GM12878 (cell line): ENCODE measurements around the gene ADGRL2. TPM values are rescaled to one million over a fixed set of nuclear protein-coding genes. Genes with fewer than 3 reads are reported as not detected.

Experiments
- ATAC-seq: fragments of 200-7000 bp; cut with Tn5 transposase; 3 replicates; pipeline ENCODE4 v1.9.1; 2020; ENCODE audit warnings: mild to moderate bottlenecking, moderate library complexity
- BruUV-seq: library from RNA; stranded (reverse); fragments of 400-500 nt; replicated peaks from 2 replicates; lab custom pipeline; 2021; lab: Mats Ljungman, UMichigan
- CTCF ChIA-PET: fragments of 300-600 bp; sonication (Branson Sonifier 250); formaldehyde crosslinking; extraction: SDS; loops from one replicate; lab custom pipeline; 2021; ENCODE audit warnings: inconsistent platforms; lab: Yijun Ruan, JAX
- POLR2A ChIA-PET: fragments of 350-600 bp; formaldehyde crosslinking; extraction: SDS; loops from one replicate; lab custom pipeline; 2021; ENCODE audit warnings: inconsistent platforms; lab: Charles Lee
- RAD21 ChIA-PET: fragments of 300-600 bp; sonication (Branson Sonifier 250); formaldehyde crosslinking; loops from one replicate; lab custom pipeline; 2023; ENCODE audit warnings: antibody characterized with exemption; ENCODE audit not compliant: unreplicated experiment; lab: Charles Lee
- SMC1A ChIA-PET: fragments of 300-600 bp; sonication (Branson Sonifier 250); formaldehyde crosslinking; loops from one replicate; lab custom pipeline; 2023; ENCODE audit not compliant: unreplicated experiment, uncharacterized antibody; lab: Charles Lee
- DNase-seq: peaks from one replicate; pipeline ENCODE4 v3.0.0-alpha.2; 2011; ENCODE audit warnings: low read depth, low spot score
- FAIRE-seq: peaks from 3 replicates; lab custom pipeline; 2011; peaks lifted over from hg19 to GRCh38; lab: Jason Lieb, UNC
- H2AFZ ChIP-seq: 2 replicates; pipeline ENCODE4 v1.6.0; 2011; ENCODE audit warnings: low read depth, low read length, control low read depth; ENCODE audit not compliant: control insufficient read depth
- H3K27ac ChIP-seq: 2 replicates; pipeline ENCODE4 v1.5.1; 2011; ENCODE audit warnings: control low read depth; ENCODE audit not compliant: control insufficient read depth, insufficient read depth
- H3K27me3 ChIP-seq, 2 experiments: replicated peaks in 1 of 2; 2 replicates each; pipeline versions ENCODE4 v1.6.0 to v1.6.1; 2011; ENCODE audit warnings: low read length in 1 of 2; ENCODE audit not compliant: control insufficient read depth in 2 of 2, insufficient read depth in 2 of 2
- H3K36me3 ChIP-seq, 2 experiments: 2 replicates each; pipeline ENCODE4 v1.5.1; 2011; ENCODE audit warnings: low read length in 1 of 2; ENCODE audit not compliant: control insufficient read depth in 2 of 2, insufficient read depth in 2 of 2
- H3K4me1 ChIP-seq: 2 replicates; pipeline ENCODE4 v1.6.1; 2011; ENCODE audit warnings: mild to moderate bottlenecking, low read length, moderate library complexity, mixed read lengths; ENCODE audit not compliant: control insufficient read depth, insufficient read depth
- H3K4me2 ChIP-seq: 2 replicates; pipeline ENCODE4 v1.6.0; 2011; ENCODE audit warnings: control low read depth; ENCODE audit not compliant: control insufficient read depth, insufficient read depth
- H3K4me3 ChIP-seq: fragments of 200-600 bp; sonication (generic); 2 replicates; pipeline ENCODE4 v1.5.1; 2016
- H3K79me2 ChIP-seq: 2 replicates; pipeline ENCODE4 v1.6.0; 2011; ENCODE audit warnings: low read length; ENCODE audit not compliant: control insufficient read depth, insufficient read depth
- H3K9ac ChIP-seq: 2 replicates; pipeline ENCODE4 v1.8.0; 2011; ENCODE audit warnings: low read length, control low read depth, mixed read lengths; ENCODE audit not compliant: control insufficient read depth, insufficient read depth
- H3K9me3 ChIP-seq: replicated peaks from 3 replicates; pipeline ENCODE4 v1.5.1; 2011; ENCODE audit warnings: mild to moderate bottlenecking, low read length; ENCODE audit not compliant: control insufficient read depth, insufficient read depth
- H4K20me1 ChIP-seq: 2 replicates; pipeline ENCODE4 v1.6.0; 2011; ENCODE audit not compliant: control insufficient read depth, insufficient read depth
- ATF2 ChIP-seq: IDR thresholded peaks from 2 replicates; pipeline ENCODE4 v1.6.1; 2012; ENCODE audit warnings: low read length, inconsistent platforms
- CBFB ChIP-seq: IDR thresholded peaks from 2 replicates; pipeline ENCODE4 v1.6.1; 2016; ENCODE audit warnings: antibody characterized with exemption, low read depth
- DPF2 ChIP-seq: fragments of 450-650 bp; IDR thresholded peaks from 2 replicates; pipeline ENCODE4 v1.6.1; 2017; ENCODE audit warnings: mild to moderate bottlenecking
- IRF5 ChIP-seq: fragments of 450-650 bp; IDR thresholded peaks from 2 replicates; pipeline ENCODE4 v1.6.1; 2017; ENCODE audit warnings: borderline replicate concordance
- JUND ChIP-seq: IDR thresholded peaks from 2 replicates; pipeline ENCODE4 v1.6.1; 2012; ENCODE audit warnings: low read depth, mild to moderate bottlenecking, low read length, improper control_type of control experiment, moderate library complexity
- MAX ChIP-seq: IDR thresholded peaks from 2 replicates; pipeline ENCODE4 v1.6.1; 2012; ENCODE audit warnings: low read depth, low read length, improper control_type of control experiment
- MTA2 ChIP-seq: fragments of 450-650 bp; IDR thresholded peaks from 2 replicates; pipeline ENCODE4 v1.6.1; 2016; ENCODE audit warnings: low read depth, mild to moderate bottlenecking, moderate library complexity
- NR2F1 ChIP-seq: fragments of 450-650 bp; conservative IDR thresholded peaks from 2 replicates; pipeline ENCODE4 v1.6.1; 2017; ENCODE audit warnings: mild to moderate bottlenecking
- POLR2AphosphoS2 ChIP-seq: IDR thresholded peaks from 2 replicates; pipeline ENCODE4 v1.6.1; 2011; ENCODE audit warnings: low read depth, mild to moderate bottlenecking, low read length, improper control_type of control experiment, moderate library complexity
- RB1 ChIP-seq: fragments of 450-650 bp; formaldehyde crosslinking; IDR thresholded peaks from 2 replicates; pipeline ENCODE4 v1.6.1; 2017; ENCODE audit warnings: mild to moderate bottlenecking, borderline replicate concordance
- RBBP5 ChIP-seq: fragments of 200-600 bp; sonication (generic); conservative IDR thresholded peaks from 2 replicates; pipeline ENCODE4 v1.6.1; 2016
- RFX5 ChIP-seq: IDR thresholded peaks from 2 replicates; pipeline ENCODE4 v1.6.1; 2011; ENCODE audit warnings: low read depth, low read length, improper control_type of control experiment
- SKIL ChIP-seq: fragments of 450-650 bp; IDR thresholded peaks from 2 replicates; pipeline ENCODE4 v1.6.1; 2017; ENCODE audit warnings: mild to moderate bottlenecking, low read depth, inconsistent platforms; ENCODE audit not compliant: poor library complexity, severe bottlenecking
- ZBED1 ChIP-seq: IDR thresholded peaks from 2 replicates; pipeline ENCODE4 v1.6.1; 2016; ENCODE audit warnings: borderline replicate concordance
- ZBTB33 ChIP-seq: fragments of 450-650 bp; IDR thresholded peaks from 2 replicates; pipeline ENCODE4 v1.6.1; 2017; ENCODE audit warnings: mild to moderate bottlenecking
- ZNF217 ChIP-seq: fragments of 450-650 bp; IDR thresholded peaks from 2 replicates; pipeline ENCODE4 v1.6.1; 2017; ENCODE audit warnings: antibody characterized with exemption, mild to moderate bottlenecking
- WGBS: methylation state at CpG from one replicate; pipeline ENCODE4 v1.1.6; 2016; ENCODE audit warnings: low lambda C conversion rate; ENCODE audit not compliant: insufficient replicate concordance, insufficient coverage; ENCODE audit errors: missing lambda C conversion rate; 5-methylcytosine and 5-hydroxymethylcytosine counted together
- in situ Hi-C: fragments of 300-500 bp; cut with MboI; formaldehyde crosslinking; loops from 9 replicates; pipeline ENCODE4 v1.14.3; 2018; ENCODE audit warnings: mixed read lengths
- intact Hi-C: fragments of 100-400 bp; cut with micrococcal nuclease; formaldehyde crosslinking; loops from one replicate; pipeline ENCODE4 v1.14.2; 2022; ENCODE audit not compliant: unreplicated experiment
- polyA plus RNA-seq, 11 experiments: library from polyadenylated mRNA; depleted of rRNA in 4 of 11; unstranded in 6 of 11; stranded (reverse) in 5 of 11; fragments of >200 nt; fragmentation: Nextera tagmentation in 4 of 11; fragmentation: Illumina TruSeq in 1 of 11; extraction: Ambion mirVana in 4 of 11; extraction: Trizol in 1 of 11; gene quantifications; 1 replicate in 1 of 11; 2 replicates in 10 of 11; pipeline versions ENCODE4 v1.2.1 to v1.2.3, GENCODE V29; 2011 to 2016; ENCODE audit warnings: inconsistent platforms in 2 of 11, missing spikeins in 2 of 11, low read depth in 1 of 11
- total RNA-seq, 4 experiments: library from RNA; depleted of rRNA in 3 of 4; stranded (reverse); fragments of >200 nt in 3 of 4; fragmentation: Illumina TruSeq in 1 of 4; extraction: Trizol in 1 of 4; gene quantifications; 2 replicates each; pipeline versions ENCODE4 v1.2.1 to v1.2.3, GENCODE V29; 2013 to 2021

Gene ADGRL2
- total and polyA plus RNA-seq, 10 of the 15 experiments (the other 5 are each of a cell fraction or from before 2014, with no cell fraction given): 0.03 to 13.6 (median 0.21) TPM

GRCh38 chr1:81775510-81775909 lies 25.2 kb upstream of the ADGRL2 start (continued):
- TF ChIP-seq ATF2: no peak
- no peak for TF ChIP-seq ZBTB33
- no peak for TF ChIP-seq JUND
- TF ChIP-seq RB1: no peak
- no peak for TF ChIP-seq POLR2AphosphoS2
- no peak for TF ChIP-seq CBFB
- no peak for TF ChIP-seq ZBED1

- no peaks in the 10 kb centered on the region for H3K27me3 ChIP-seq
- ChIA-PET RAD21 (interaction anchor here (1.0 kb wide), 1 partner anchor 17 kb away, joined by 4 read pairs; no protein-coding TSS in a partner anchor), POLR2A (no interaction called here), CTCF (interaction anchor here (0.6 to 4.1 kb wide), 3 partner anchors 16 to 352 kb away, joined by 4 to 20 read pairs (median 4); no protein-coding TSS in a partner anchor), SMC1A (interaction anchor here (0.6 to 4.9 kb wide), 7 partner anchors 8 to 232 kb away, joined by 3 to 34 read pairs (median 3); no protein-coding TSS in a partner anchor)
- no peaks in the 10 kb centered on the region for H3K79me2 ChIP-seq
- no peak overlapping the region for H2AFZ ChIP-seq
- H3K36me3 ChIP-seq: no peaks in the 10 kb centered on the region
- no peak overlapping the region for H3K4me2 ChIP-seq
- ATAC-seq: no peak
- DNase-seq: no peak
- no TSS peak for BruUV-seq
- intact Hi-C loops: no loop called here
- H3K4me1 ChIP-seq: no peaks in the 10 kb centered on the region
- in situ Hi-C loops: no loop called here
- H3K9ac ChIP-seq: no peak overlapping the region
- 88% methylated on average over 1 of the region's 1 CpG for WGBS
- H3K4me3 ChIP-seq: no peak overlapping the region
- no peaks in the 10 kb centered on the region for H4K20me1 ChIP-seq
- H3K27ac ChIP-seq: no peak overlapping the region
- no peaks in the 10 kb centered on the region for H3K9me3 ChIP-seq
- FAIRE-seq: no peak
- TF ChIP-seq MAX: no peak
- no peak for TF ChIP-seq DPF2
- TF ChIP-seq RBBP5: no peak
- TF ChIP-seq ZNF217: no peak
- no peak for TF ChIP-seq RFX5
- TF ChIP-seq POLR2AphosphoS2: no peak
- no peak for TF ChIP-seq IRF5
- TF ChIP-seq MTA2: no peak
- TF ChIP-seq NR2F1: no peak
- no peak for TF ChIP-seq SKIL
These were observed 19.9 kb upstream of the ADGRL2 start for GRCh38 chr1:81780705-81781454.
